H9 (cell line): ENCODE results near the gene POMT2. TPM values are rescaled to one million over a fixed set of nuclear protein-coding genes. Genes with fewer than 3 reads are reported as not detected.
A peak's percentile ranks its signal among the peaks of the same experiment; 100 is the strongest.

Experiments used
- DNase-seq: peaks from one replicate; pipeline ENCODE4 v3.0.0-alpha.2; 2017
- H2AFZ ChIP-seq: one replicate; pipeline ENCODE4 v1.6.1; 2013; ENCODE audit warnings: mild to moderate bottlenecking, low read length, control low read depth, moderate library complexity
- H2AK5ac ChIP-seq: 2 replicates; pipeline ENCODE4 v1.6.1; 2013; ENCODE audit warnings: low read length, control low read depth, mixed read lengths; ENCODE audit not compliant: insufficient read length
- H2BK120ac ChIP-seq: one replicate; pipeline ENCODE4 v1.6.1; 2013; ENCODE audit warnings: low read depth, mild to moderate bottlenecking, low read length, control low read depth, inconsistent platforms; ENCODE audit not compliant: poor library complexity, severe bottlenecking
- H2BK12ac ChIP-seq: 2 replicates; pipeline ENCODE4 v1.6.1; 2013; ENCODE audit warnings: low read length, control low read depth, mixed read lengths, low read depth; ENCODE audit not compliant: insufficient read length
- H2BK15ac ChIP-seq: 2 replicates; pipeline ENCODE4 v1.6.1; 2013; ENCODE audit warnings: low read depth, low read length, control low read depth
- H2BK20ac ChIP-seq: one replicate; pipeline ENCODE4 v1.6.1; 2013; ENCODE audit warnings: low read depth, mild to moderate bottlenecking, low read length, control low read depth, inconsistent platforms; ENCODE audit not compliant: poor library complexity, severe bottlenecking
- H2BK5ac ChIP-seq: 2 replicates; pipeline ENCODE4 v1.6.1; 2013; ENCODE audit warnings: low read length, control low read depth, mixed read lengths; ENCODE audit not compliant: insufficient read length
- H3K14ac ChIP-seq: 2 replicates; pipeline ENCODE4 v1.6.1; 2013; ENCODE audit warnings: low read length, control low read depth; ENCODE audit not compliant: insufficient read depth
- H3K18ac ChIP-seq: 2 replicates; pipeline ENCODE4 v1.6.1; 2013; ENCODE audit warnings: low read depth, mild to moderate bottlenecking, mixed read lengths, low read length, control low read depth; ENCODE audit not compliant: insufficient read length
- H3K23ac ChIP-seq: 2 replicates; pipeline ENCODE4 v1.6.1; 2013; ENCODE audit warnings: low read length, control low read depth, mixed read lengths, low read depth; ENCODE audit not compliant: insufficient read length
- H3K23me2 ChIP-seq: 2 replicates; pipeline ENCODE4 v1.6.1; 2013; ENCODE audit warnings: low read depth, mild to moderate bottlenecking, mixed read lengths, low read length, control low read depth; ENCODE audit not compliant: insufficient read length, poor library complexity, severe bottlenecking
- H3K27ac ChIP-seq: 2 replicates; pipeline ENCODE4 v1.5.1; 2013; ENCODE audit warnings: low read length, control low read depth, mixed read lengths, low read depth; ENCODE audit not compliant: insufficient read length
- H3K27me3 ChIP-seq: 2 replicates; pipeline ENCODE4 v1.6.1; 2013; ENCODE audit warnings: low read length, control low read depth, inconsistent platforms; ENCODE audit not compliant: insufficient read depth
- H3K4ac ChIP-seq: 2 replicates; pipeline ENCODE4 v1.6.1; 2013; ENCODE audit warnings: low read depth, mild to moderate bottlenecking, control low read depth, inconsistent platforms, low read length, moderate library complexity
- H3K4me1 ChIP-seq: 2 replicates; pipeline ENCODE4 v1.6.1; 2013; ENCODE audit warnings: low read length, control low read depth, inconsistent platforms; ENCODE audit not compliant: insufficient read depth
- H3K4me2 ChIP-seq: 2 replicates; pipeline ENCODE4 v1.6.1; 2013; ENCODE audit warnings: low read length, control low read depth, mixed read lengths; ENCODE audit not compliant: insufficient read length, insufficient read depth
- H3K56ac ChIP-seq: 2 replicates; pipeline ENCODE4 v1.6.1; 2013; ENCODE audit warnings: low read depth, mild to moderate bottlenecking, mixed read lengths, low read length, control low read depth; ENCODE audit not compliant: insufficient read length
- H3K79me1 ChIP-seq: 2 replicates; pipeline ENCODE4 v1.6.1; 2013; ENCODE audit warnings: low read depth, mild to moderate bottlenecking, moderate library complexity, low read length, control low read depth, inconsistent platforms; ENCODE audit not compliant: insufficient read depth, poor library complexity, severe bottlenecking
- H3K79me2 ChIP-seq: 2 replicates; pipeline ENCODE4 v1.6.1; 2013; ENCODE audit warnings: low read length, control low read depth, inconsistent platforms; ENCODE audit not compliant: insufficient read depth
- H3K9ac ChIP-seq: 2 replicates; pipeline ENCODE4 v1.6.1; 2013; ENCODE audit warnings: low read length, control low read depth, mixed read lengths; ENCODE audit not compliant: insufficient read length; ENCODE audit errors: extremely low read depth
- H3K9me3 ChIP-seq: one replicate; pipeline ENCODE4 v1.6.1; 2013; ENCODE audit warnings: low read depth, low read length, inconsistent platforms; ENCODE audit not compliant: control insufficient read depth
- H3T11ph ChIP-seq: one replicate; pipeline ENCODE4 v1.6.1; 2013; ENCODE audit warnings: mild to moderate bottlenecking, low read length, control low read depth, inconsistent platforms
- H4K20me1 ChIP-seq: one replicate; pipeline ENCODE4 v1.6.1; 2013; ENCODE audit not compliant: control insufficient read depth, insufficient read length, insufficient read depth
- H4K5ac ChIP-seq: 2 replicates; pipeline ENCODE4 v1.6.1; 2013; ENCODE audit warnings: low read depth, mild to moderate bottlenecking, mixed read lengths, low read length, control low read depth; ENCODE audit not compliant: insufficient read length
- H4K8ac ChIP-seq: replicated peaks from 2 replicates; pipeline ENCODE4 v1.6.1; 2013; ENCODE audit warnings: low read length, control low read depth, mixed read lengths, low read depth; ENCODE audit not compliant: insufficient read length
- H4K91ac ChIP-seq: 2 replicates; pipeline ENCODE4 v1.6.1; 2013; ENCODE audit warnings: low read depth, mild to moderate bottlenecking, moderate library complexity, mixed read lengths, low read length, control low read depth; ENCODE audit not compliant: insufficient read length
- H3K27ac Mint-ChIP-seq, 3 experiments: 2 replicates in 2 of 3; 3 replicates in 1 of 3; pipeline ENCODE4 v1.8.0; 2020 to 2021; ENCODE audit warnings: mixed read lengths in 3 of 3, mild to moderate bottlenecking in 1 of 3, moderate library complexity in 1 of 3
- H3K27me3 Mint-ChIP-seq: 2 replicates; pipeline ENCODE4 v1.8.0; 2021; ENCODE audit warnings: low read depth, mild to moderate bottlenecking, moderate library complexity, mixed read lengths
- H3K36me3 Mint-ChIP-seq, 3 experiments: 2 replicates in 2 of 3; 3 replicates in 1 of 3; pipeline ENCODE4 v1.8.0; 2020 to 2021; ENCODE audit warnings: low read depth in 3 of 3, mixed read lengths in 3 of 3; ENCODE audit not compliant: insufficient read depth in 1 of 3
- H3K4me1 Mint-ChIP-seq, 2 experiments: 2 replicates each; pipeline ENCODE4 v1.8.0; 2020; ENCODE audit warnings: mixed read lengths in 2 of 2
- H3K4me3 Mint-ChIP-seq, 2 experiments: 2 replicates in 1 of 2; 3 replicates in 1 of 2; pipeline ENCODE4 v1.8.0; 2020 to 2021; ENCODE audit warnings: mild to moderate bottlenecking in 2 of 2, mixed read lengths in 2 of 2, moderate library complexity in 1 of 2
- H3K9me3 Mint-ChIP-seq, 2 experiments: 2 replicates in 1 of 2; 3 replicates in 1 of 2; pipeline ENCODE4 v1.8.0; 2020; ENCODE audit warnings: mild to moderate bottlenecking in 2 of 2, mixed read lengths in 2 of 2, moderate library complexity in 1 of 2
- CTCF ChIP-seq: fragments of 200-600 bp; sonication (generic); conservative IDR thresholded peaks from 3 replicates; pipeline ENCODE4 v1.8.0; 2021; ENCODE audit warnings: antibody characterized with exemption, mild to moderate bottlenecking
- WGBS: extraction: QIAGEN DNeasy Blood & Tissue Kit; methylation state at CpG from one replicate; pipeline ENCODE4 v1.1.7; 2013; ENCODE audit warnings: missing lambda C conversion rate, low lambda C conversion rate, mixed read lengths; ENCODE audit not compliant: insufficient read length; ENCODE audit errors: extremely low coverage; 5-methylcytosine and 5-hydroxymethylcytosine counted together
- total RNA-seq: library from RNA; stranded (reverse); gene quantifications from 2 replicates; pipeline ENCODE4 v1.2.1, GENCODE V29; 2021

The POMT2 gene
- total RNA-seq, 1 experiment from 2014 or later = 25.2 TPM

GRCh38 chr14:77311217-77311616 is 9.5 kb downstream of the POMT2 start:
- Histone ChIP-seq H3K14ac (no peak overlapping the region), H3K79me2 (no peaks in the 10 kb centered on the region)
- H3K4me1 Mint-ChIP-seq = peaks cover 42 to 45% of the 10 kb centered on the region in 2 experiments

More at GRCh38 chr14:77311217-77311616, 9.5 kb downstream of the POMT2 start:
- Histone ChIP-seq H4K8ac (no peak overlapping the region), H2AFZ (no peak overlapping the region), H3K18ac (no peak overlapping the region), H3K4me2 (no peak overlapping the region), H2BK20ac (no peak overlapping the region), H3K56ac (no peak overlapping the region), H4K20me1 (no peaks in the 10 kb centered on the region), H3K79me1 (no peaks in the 10 kb centered on the region), H3T11ph (no peak overlapping the region), H2BK12ac (no peak overlapping the region), H3K27me3 (no peaks in the 10 kb centered on the region), H2BK5ac (no peak overlapping the region), H4K91ac (no peak overlapping the region), H3K9me3 (no peaks in the 10 kb centered on the region), H3K23me2 (no peaks in the 10 kb centered on the region), H3K9ac (no peak overlapping the region), H3K4ac (no peak overlapping the region), H3K23ac (no peak overlapping the region), H3K27ac (no peak overlapping the region), H2BK120ac (no peak overlapping the region), H2AK5ac (no peak overlapping the region), H2BK15ac (no peak overlapping the region), H4K5ac (no peak overlapping the region), H3K4me1 (peaks cover 10% of the 10 kb centered on the region; the same call in 1 of the 2 replicates)
- DNase-seq = no peak
- WGBS = no CpG with 5 or more reads among the region's 2 CpGs
- Mint-ChIP-seq H3K27me3 (no peaks in the 10 kb centered on the region), H3K27ac (peak overlapping the region in 1 of 3 experiments; percentile 14; a peak in 1 of 7 replicates), H3K36me3 (peaks cover 0 to 9% (median 6%) of the 10 kb centered on the region in 3 experiments; a peak in 5 of 7 replicates), H3K9me3 (no peaks in the 10 kb centered on the region), H3K4me3 (no peak overlapping the region)
- TF ChIP-seq CTCF = no peak
